HCT116 (cell line): ENCODE data around the gene DLEC1.

Experiments
- POLR2A ChIP-seq: IDR thresholded peaks from 2 replicates; pipeline ENCODE4 v1.7.0; 2011; ENCODE audit warnings: borderline replicate concordance; ENCODE audit not compliant: insufficient read depth, insufficient read length; ENCODE audit errors: extremely low read depth
- ZNF274 ChIP-seq: fragments of 200-500 bp; sonication (Bioruptor generic); IDR thresholded peaks from 2 replicates; pipeline ENCODE4 v1.6.1; 2014; ENCODE audit warnings: mild to moderate bottlenecking, low read depth, low read length, inconsistent platforms

GRCh38 chr3:38111696-38112377 lies 72.8 kb downstream of the DLEC1 start:
- TF ChIP-seq POLR2A: no peak
- TF ChIP-seq ZNF274: no peak
